Measurements from ENCODE around the gene SHFL. TPM values are rescaled to one million over a fixed set of nuclear protein-coding genes. Genes with fewer than 3 reads are reported as not detected.

The SHFL gene
- total and polyA plus RNA-seq, 2 of the 8 experiments (the other 6 are each of a cell fraction or from before 2014, with no cell fraction given) = 25.3 to 37.1 TPM

DNA sequence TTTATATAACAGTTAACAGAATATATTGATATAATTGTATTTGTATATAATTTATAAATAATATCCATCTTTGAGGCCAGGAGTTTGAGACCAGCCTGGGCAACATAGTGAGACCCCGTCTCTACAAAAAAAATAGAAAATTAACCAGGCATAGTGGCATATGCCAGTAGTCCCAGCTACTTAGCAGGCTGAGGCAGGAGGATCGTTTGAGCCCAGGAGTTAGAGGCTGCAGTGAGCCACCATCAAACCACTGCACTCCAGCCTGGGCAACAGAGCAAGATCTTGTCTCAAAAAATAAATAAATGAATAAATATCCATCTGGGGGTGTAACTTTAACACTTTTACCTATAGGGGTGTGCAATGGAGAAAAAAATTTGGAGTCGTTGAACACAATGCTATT, 1.3 kb upstream of the SHFL start (continued):
- TF ChIP-seq, protein P1, sequence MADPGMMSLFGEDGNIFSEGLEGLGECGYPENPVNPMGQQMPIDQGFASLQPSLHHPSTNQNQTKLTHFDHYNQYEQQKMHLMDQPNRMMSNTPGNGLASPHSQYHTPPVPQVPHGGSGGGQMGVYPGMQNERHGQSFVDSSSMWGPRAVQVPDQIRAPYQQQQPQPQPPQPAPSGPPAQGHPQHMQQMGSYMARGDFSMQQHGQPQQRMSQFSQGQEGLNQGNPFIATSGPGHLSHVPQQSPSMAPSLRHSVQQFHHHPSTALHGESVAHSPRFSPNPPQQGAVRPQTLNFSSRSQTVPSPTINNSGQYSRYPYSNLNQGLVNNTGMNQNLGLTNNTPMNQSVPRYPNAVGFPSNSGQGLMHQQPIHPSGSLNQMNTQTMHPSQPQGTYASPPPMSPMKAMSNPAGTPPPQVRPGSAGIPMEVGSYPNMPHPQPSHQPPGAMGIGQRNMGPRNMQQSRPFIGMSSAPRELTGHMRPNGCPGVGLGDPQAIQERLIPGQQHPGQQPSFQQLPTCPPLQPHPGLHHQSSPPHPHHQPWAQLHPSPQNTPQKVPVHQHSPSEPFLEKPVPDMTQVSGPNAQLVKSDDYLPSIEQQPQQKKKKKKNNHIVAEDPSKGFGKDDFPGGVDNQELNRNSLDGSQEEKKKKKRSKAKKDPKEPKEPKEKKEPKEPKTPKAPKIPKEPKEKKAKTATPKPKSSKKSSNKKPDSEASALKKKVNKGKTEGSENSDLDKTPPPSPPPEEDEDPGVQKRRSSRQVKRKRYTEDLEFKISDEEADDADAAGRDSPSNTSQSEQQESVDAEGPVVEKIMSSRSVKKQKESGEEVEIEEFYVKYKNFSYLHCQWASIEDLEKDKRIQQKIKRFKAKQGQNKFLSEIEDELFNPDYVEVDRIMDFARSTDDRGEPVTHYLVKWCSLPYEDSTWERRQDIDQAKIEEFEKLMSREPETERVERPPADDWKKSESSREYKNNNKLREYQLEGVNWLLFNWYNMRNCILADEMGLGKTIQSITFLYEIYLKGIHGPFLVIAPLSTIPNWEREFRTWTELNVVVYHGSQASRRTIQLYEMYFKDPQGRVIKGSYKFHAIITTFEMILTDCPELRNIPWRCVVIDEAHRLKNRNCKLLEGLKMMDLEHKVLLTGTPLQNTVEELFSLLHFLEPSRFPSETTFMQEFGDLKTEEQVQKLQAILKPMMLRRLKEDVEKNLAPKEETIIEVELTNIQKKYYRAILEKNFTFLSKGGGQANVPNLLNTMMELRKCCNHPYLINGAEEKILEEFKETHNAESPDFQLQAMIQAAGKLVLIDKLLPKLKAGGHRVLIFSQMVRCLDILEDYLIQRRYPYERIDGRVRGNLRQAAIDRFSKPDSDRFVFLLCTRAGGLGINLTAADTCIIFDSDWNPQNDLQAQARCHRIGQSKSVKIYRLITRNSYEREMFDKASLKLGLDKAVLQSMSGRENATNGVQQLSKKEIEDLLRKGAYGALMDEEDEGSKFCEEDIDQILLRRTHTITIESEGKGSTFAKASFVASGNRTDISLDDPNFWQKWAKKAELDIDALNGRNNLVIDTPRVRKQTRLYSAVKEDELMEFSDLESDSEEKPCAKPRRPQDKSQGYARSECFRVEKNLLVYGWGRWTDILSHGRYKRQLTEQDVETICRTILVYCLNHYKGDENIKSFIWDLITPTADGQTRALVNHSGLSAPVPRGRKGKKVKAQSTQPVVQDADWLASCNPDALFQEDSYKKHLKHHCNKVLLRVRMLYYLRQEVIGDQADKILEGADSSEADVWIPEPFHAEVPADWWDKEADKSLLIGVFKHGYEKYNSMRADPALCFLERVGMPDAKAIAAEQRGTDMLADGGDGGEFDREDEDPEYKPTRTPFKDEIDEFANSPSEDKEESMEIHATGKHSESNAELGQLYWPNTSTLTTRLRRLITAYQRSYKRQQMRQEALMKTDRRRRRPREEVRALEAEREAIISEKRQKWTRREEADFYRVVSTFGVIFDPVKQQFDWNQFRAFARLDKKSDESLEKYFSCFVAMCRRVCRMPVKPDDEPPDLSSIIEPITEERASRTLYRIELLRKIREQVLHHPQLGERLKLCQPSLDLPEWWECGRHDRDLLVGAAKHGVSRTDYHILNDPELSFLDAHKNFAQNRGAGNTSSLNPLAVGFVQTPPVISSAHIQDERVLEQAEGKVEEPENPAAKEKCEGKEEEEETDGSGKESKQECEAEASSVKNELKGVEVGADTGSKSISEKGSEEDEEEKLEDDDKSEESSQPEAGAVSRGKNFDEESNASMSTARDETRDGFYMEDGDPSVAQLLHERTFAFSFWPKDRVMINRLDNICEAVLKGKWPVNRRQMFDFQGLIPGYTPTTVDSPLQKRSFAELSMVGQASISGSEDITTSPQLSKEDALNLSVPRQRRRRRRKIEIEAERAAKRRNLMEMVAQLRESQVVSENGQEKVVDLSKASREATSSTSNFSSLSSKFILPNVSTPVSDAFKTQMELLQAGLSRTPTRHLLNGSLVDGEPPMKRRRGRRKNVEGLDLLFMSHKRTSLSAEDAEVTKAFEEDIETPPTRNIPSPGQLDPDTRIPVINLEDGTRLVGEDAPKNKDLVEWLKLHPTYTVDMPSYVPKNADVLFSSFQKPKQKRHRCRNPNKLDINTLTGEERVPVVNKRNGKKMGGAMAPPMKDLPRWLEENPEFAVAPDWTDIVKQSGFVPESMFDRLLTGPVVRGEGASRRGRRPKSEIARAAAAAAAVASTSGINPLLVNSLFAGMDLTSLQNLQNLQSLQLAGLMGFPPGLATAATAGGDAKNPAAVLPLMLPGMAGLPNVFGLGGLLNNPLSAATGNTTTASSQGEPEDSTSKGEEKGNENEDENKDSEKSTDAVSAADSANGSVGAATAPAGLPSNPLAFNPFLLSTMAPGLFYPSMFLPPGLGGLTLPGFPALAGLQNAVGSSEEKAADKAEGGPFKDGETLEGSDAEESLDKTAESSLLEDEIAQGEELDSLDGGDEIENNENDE (IDR thresholded peaks at IDR 0.05; ENCODE audit: insufficient replicate concordance, low read length) = no peak
- TF ChIP-seq, protein P2, sequence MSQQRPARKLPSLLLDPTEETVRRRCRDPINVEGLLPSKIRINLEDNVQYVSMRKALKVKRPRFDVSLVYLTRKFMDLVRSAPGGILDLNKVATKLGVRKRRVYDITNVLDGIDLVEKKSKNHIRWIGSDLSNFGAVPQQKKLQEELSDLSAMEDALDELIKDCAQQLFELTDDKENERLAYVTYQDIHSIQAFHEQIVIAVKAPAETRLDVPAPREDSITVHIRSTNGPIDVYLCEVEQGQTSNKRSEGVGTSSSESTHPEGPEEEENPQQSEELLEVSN (IDR thresholded peaks at IDR 0.05) = no peak
